A673 (cell line): ENCODE data around the gene PBXIP1. TPM values are rescaled to one million over a fixed set of nuclear protein-coding genes. Genes with fewer than 3 reads are reported as not detected.

Experiments used
- BruUV-seq: library from RNA; stranded (reverse); fragments of 400-500 nt; replicated peaks from 2 replicates; lab custom pipeline; 2021; lab: Mats Ljungman, UMichigan
- CTCF ChIA-PET: fragments of 300-600 bp; sonication (Branson Sonifier 250); formaldehyde crosslinking; loops from one replicate; lab custom pipeline; 2022; ENCODE audit warnings: antibody characterized with exemption; lab: Charles Lee
- POLR2A ChIA-PET: fragments of 300-600 bp; sonication (Branson Sonifier 250); formaldehyde crosslinking; loops from one replicate; lab custom pipeline; 2022; ENCODE audit warnings: antibody characterized with exemption; ENCODE audit not compliant: low non-redundant PET; lab: Charles Lee
- DNase-seq: peaks from one replicate; pipeline ENCODE4 v3.0.0-alpha.2; 2015; ENCODE audit warnings: low spot score
- H3K27ac ChIP-seq: fragments of 200-600 bp; sonication (generic); 2 replicates; pipeline ENCODE4 v1.5.1; 2016; ENCODE audit warnings: mixed run types, low read depth, mild to moderate bottlenecking, mixed read lengths, antibody characterized with exemption, low read length; ENCODE audit not compliant: poor library complexity, severe bottlenecking
- H3K27me3 ChIP-seq: fragments of 200-600 bp; sonication (generic); replicated peaks from 2 replicates; pipeline ENCODE4 v1.6.1; 2017; ENCODE audit warnings: mixed run types, low read depth, mild to moderate bottlenecking, mixed read lengths, antibody characterized with exemption, low read length; ENCODE audit not compliant: insufficient read depth, poor library complexity
- H3K36me3 ChIP-seq: fragments of 200-600 bp; sonication (generic); 2 replicates; pipeline ENCODE4 v1.6.1; 2016; ENCODE audit warnings: mixed run types, mild to moderate bottlenecking, mixed read lengths, antibody characterized with exemption, low read length; ENCODE audit not compliant: insufficient read depth, poor library complexity, severe bottlenecking
- H3K4me1 ChIP-seq: fragments of 200-600 bp; sonication (generic); 2 replicates; pipeline ENCODE4 v1.6.1; 2017; ENCODE audit warnings: mixed run types, mild to moderate bottlenecking, mixed read lengths, antibody characterized with exemption, low read length; ENCODE audit not compliant: insufficient read depth, poor library complexity, severe bottlenecking
- H3K4me3 ChIP-seq: fragments of 200-600 bp; sonication (generic); 2 replicates; pipeline ENCODE4 v1.5.1; 2016; ENCODE audit warnings: low read depth, mixed run types, mild to moderate bottlenecking, mixed read lengths, low read length; ENCODE audit not compliant: poor library complexity, severe bottlenecking
- H3K9me3 ChIP-seq: fragments of 200-600 bp; sonication (generic); 2 replicates; pipeline ENCODE4 v1.6.1; 2016; ENCODE audit warnings: mixed run types, low read depth, mild to moderate bottlenecking, mixed read lengths, antibody characterized with exemption, low read length; ENCODE audit not compliant: poor library complexity, severe bottlenecking
- EZH2 ChIP-seq: fragments of 200-600 bp; sonication (generic); IDR thresholded peaks from 2 replicates; pipeline ENCODE4 v1.6.1; 2017; ENCODE audit warnings: borderline replicate concordance, low read depth, mild to moderate bottlenecking, mixed read lengths, antibody characterized with exemption, low read length; ENCODE audit not compliant: poor library complexity, severe bottlenecking
- intact Hi-C: fragments of 100-400 bp; cut with micrococcal nuclease; formaldehyde crosslinking; loops from one replicate; pipeline ENCODE4 v1.10.0; 2022; ENCODE audit not compliant: unreplicated experiment
- total RNA-seq: library from RNA; stranded (reverse); gene quantifications from 2 replicates; pipeline ENCODE4 v1.2.3, GENCODE V29; 2021
- TF ChIP-seq, protein P1 (sequence below): fragments of 300-800, 200-600 bp; sonication (generic); conservative IDR thresholded peaks from 2 replicates; pipeline ENCODE4 v1.5.1; 2017; ENCODE audit warnings: low read depth, mild to moderate bottlenecking, antibody characterized with exemption, low read length, moderate library complexity, mixed read lengths

Gene PBXIP1
- total RNA-seq, 1 experiment from 2014 or later = 12.7 TPM

GRCh38 chr1:154974808-154975408, 19.0 kb upstream of the PBXIP1 start:
- CTCF ChIA-PET = no interaction called here
- no peaks in the 10 kb centered on the region for H3K27me3 ChIP-seq
- peaks cover 46% of the 10 kb centered on the region for H3K4me1 ChIP-seq
- intact Hi-C loops = no loop called here
- peaks cover 29% of the 10 kb centered on the region for H3K36me3 ChIP-seq
- TF ChIP-seq, protein P1, sequence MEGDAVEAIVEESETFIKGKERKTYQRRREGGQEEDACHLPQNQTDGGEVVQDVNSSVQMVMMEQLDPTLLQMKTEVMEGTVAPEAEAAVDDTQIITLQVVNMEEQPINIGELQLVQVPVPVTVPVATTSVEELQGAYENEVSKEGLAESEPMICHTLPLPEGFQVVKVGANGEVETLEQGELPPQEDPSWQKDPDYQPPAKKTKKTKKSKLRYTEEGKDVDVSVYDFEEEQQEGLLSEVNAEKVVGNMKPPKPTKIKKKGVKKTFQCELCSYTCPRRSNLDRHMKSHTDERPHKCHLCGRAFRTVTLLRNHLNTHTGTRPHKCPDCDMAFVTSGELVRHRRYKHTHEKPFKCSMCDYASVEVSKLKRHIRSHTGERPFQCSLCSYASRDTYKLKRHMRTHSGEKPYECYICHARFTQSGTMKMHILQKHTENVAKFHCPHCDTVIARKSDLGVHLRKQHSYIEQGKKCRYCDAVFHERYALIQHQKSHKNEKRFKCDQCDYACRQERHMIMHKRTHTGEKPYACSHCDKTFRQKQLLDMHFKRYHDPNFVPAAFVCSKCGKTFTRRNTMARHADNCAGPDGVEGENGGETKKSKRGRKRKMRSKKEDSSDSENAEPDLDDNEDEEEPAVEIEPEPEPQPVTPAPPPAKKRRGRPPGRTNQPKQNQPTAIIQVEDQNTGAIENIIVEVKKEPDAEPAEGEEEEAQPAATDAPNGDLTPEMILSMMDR = no peak
- TF ChIP-seq EZH2 = no peak
- H3K4me3 ChIP-seq = peak overlapping the region; percentile 59
- POLR2A ChIA-PET = no interaction called here
- BruUV-seq = TSS peak; percentile 67
- no peaks in the 10 kb centered on the region for H3K9me3 ChIP-seq
- peak; percentile 98 for DNase-seq
- peak overlapping the region; percentile 96 for H3K27ac ChIP-seq

DNA sequence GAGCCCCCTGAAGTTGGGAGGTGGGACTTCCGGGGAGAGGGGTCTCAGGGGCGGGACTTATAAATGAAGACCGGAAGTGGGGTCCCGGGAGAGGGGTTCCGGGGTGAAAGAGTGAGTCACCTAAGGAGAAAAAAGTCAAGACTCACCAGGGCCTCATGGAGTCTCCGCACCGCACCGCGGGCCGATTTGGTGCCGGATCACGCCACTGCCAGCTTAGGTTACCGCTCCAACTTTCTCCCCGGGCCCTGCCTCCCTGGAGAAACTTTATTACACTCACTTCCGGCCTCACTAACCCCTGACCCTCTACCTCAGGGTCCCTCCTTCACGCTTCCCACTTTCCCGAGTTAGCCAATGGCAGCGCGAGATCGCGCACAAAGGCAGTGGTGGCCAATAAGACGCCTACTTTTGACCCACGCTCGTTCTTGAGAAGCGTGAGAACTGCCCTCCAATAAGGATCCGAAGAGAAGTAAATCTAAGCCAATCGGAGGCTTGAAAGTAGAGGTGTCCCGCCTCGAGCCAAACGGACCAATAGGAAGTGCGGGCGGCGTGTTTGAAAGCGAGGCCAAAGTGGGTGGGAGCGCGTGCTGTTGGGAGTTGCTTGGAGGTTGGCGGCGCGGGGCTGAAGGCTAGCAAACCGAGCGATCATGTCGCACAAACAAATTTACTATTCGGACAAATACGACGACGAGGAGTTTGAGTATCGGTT, 18.4 kb upstream of the PBXIP1 start, which contains the start of gene CKS1B:
Gene CKS1B (plus strand): TSS at position 580 of the 706 bp plus-strand sequence. CDS start 65 bp downstream, at position 645.
- H3K27me3 ChIP-seq = no peaks in the 10 kb centered on the region
- ChIA-PET CTCF (interaction anchor here (0.9 to 1.1 kb wide), 4 partner anchors 11 to 77 kb away, joined by 4 to 6 read pairs (median 4); partner anchors contain the start of gene PYGO2), POLR2A (interaction anchor here (0.6 to 0.7 kb wide), 2 partner anchors 169 to 407 kb away, joined by 3 to 23 read pairs; partner anchors contain the start of gene CHRNB2)
- peak; percentile 100 for DNase-seq
- H3K4me3 ChIP-seq = peak within 1 kb of the TSS; percentile 59
- BruUV-seq = no TSS peak
- peak within 1 kb of the TSS; percentile 96 for H3K27ac ChIP-seq
- intact Hi-C loops = no loop called here
- H3K36me3 ChIP-seq = peaks cover 23% of the 10 kb centered on the region
- peaks cover 48% of the 10 kb centered on the region for H3K4me1 ChIP-seq
- no peak for TF ChIP-seq EZH2
- TF ChIP-seq, protein P1 = no peak
- no peaks in the 10 kb centered on the region for H3K9me3 ChIP-seq

DNA sequence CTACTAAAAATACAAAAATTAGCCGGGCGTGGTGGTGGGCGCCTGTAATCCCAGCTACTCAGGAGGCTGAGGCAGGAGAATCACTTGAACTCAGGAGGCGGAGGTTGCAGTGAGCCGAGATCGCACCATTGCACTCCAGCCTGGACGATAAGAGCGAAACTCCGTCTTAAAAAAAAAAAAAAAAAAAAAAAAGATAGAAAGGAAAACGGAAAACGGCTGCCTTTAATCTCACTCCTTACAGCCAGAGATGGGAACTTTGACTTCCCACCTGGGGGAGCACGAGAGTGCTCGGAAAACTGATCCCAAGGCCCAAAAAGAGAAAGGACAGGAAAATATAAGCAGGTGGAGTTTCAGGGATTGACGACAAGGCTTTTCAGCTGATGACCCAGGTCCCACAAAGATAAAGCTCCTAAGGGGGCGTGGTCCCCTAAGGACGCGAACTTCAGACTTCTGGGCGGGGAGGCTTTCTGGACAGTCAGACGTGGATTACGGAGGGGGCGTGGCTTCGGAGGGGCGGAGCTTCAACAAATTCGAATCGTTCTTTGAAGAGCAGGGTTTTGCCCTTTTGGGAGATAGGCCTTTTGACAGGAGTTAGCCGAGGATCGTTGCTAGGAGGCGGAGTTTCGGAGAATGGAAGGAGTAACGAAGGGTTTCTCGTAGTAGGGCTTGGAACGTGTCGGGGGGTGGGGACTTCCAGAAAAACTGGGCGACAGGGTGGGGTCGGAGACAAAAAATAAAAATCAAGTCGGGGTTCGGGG, 17.6 kb upstream of the PBXIP1 start:
- TSS peak; percentile 43 for BruUV-seq
- Histone ChIP-seq H3K27ac (peak overlapping the region; percentile 96), H3K27me3 (no peaks in the 10 kb centered on the region), H3K9me3 (no peaks in the 10 kb centered on the region), H3K4me3 (peak overlapping the region; percentile 59), H3K4me1 (peaks cover 55% of the 10 kb centered on the region), H3K36me3 (peaks cover 20% of the 10 kb centered on the region)
- intact Hi-C loops = no loop called here
- ChIA-PET POLR2A (interaction anchor here (0.6 to 0.7 kb wide), 3 partner anchors 9 to 406 kb away, joined by 3 to 23 read pairs (median 3); partner anchors contain the start of gene CHRNB2), CTCF (interaction anchor here (0.9 to 1.1 kb wide), 4 partner anchors 12 to 77 kb away, joined by 4 to 6 read pairs (median 4); partner anchors contain the start of gene PYGO2)
- TF ChIP-seq, protein P1 = peak; percentile 41; the same call in 1 of the 2 replicates
- TF ChIP-seq EZH2 = no peak
- peak; percentile 97 for DNase-seq
